GM21367 (cell line): Measurements from ENCODE around the gene UTS2.

Experiments used
- ATAC-seq: cut with Tn5 transposase; IDR thresholded peaks from one replicate; pipeline ENCODE4 v1.9.1; 2021; ENCODE audit not compliant: unreplicated experiment

The UTS2 gene

DNA sequence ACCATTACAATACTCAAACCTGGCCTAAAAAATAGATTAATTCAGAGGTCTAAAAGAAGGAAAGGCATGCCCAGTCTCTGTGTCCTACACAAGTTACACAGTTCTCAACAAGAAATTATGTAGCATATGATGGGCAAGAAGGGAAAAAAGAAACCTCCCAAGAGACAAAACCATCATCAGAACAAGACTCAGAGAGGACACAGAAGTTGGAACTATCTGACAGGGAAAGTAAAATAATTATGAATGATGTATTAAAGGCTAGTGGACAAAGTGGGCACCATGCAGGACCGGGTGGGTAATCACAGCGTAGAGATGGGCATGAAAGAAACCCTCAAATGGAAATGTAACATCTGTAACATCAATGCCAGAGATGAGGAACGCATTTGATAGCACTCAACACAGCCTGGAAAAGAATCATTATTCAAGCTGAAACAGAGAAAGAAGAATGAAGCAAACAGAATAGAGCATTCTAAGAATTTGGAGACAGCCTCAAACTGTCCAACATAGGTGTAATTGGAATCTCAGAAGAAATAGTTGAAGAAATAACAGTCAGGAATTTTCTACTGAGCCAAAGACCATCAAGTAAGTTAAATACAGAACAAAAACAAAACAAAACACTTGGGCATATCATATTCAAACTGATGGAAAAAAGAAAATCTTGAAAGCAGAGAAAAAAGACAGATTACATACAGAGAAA is 39.0 kb downstream of the UTS2 start:
- no peak for ATAC-seq

- no peak for ATAC-seq
Measured at GRCh38 chr1:7811476-7811875, 41.4 kb downstream of the UTS2 start.

GRCh38 chr1:7810395-7810794 is 42.5 kb downstream of the UTS2 start:
- no peak for ATAC-seq

- ATAC-seq: no peak
Measured at GRCh38 chr1:7809742-7810141, 43.1 kb downstream of the UTS2 start.

DNA sequence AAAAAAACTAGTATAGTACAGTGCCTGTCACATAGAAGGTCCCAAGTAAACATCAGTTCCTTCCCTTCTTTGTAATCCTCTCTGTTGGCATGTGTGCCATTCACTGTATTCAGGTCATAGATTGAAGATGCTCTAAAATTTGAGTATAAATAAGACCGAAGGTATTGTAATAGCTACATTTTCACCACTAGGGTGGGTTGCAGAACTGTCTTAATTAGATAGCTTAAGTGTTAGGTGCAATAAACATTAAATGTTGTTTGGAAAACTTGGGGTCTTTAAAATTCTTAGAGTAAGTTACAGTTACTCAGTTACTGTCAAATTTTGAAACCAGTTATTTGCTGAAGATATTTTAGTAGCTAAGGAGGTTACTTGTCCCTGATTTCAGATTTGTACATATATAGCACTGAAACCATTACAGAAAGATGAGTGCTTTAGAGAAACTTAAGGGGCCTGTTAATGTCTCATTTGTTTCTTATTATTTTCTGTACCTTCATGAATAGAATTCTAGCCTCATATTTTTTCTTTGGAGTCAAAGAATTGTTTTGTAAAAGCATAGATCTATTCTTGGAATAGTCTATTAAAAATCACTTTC is 44.5 kb downstream of the UTS2 start:
- ATAC-seq: no peak

- ATAC-seq: no peak
Measured at GRCh38 chr1:7805460-7805859, 47.4 kb downstream of the UTS2 start.
